Inflammatory macrophage treated with lipopolysaccharide for 1 hour (primary cell): Measurements from ENCODE around the gene NSUN5.
"Not testable (repeated sequence)": the region's sequence is repeated elsewhere in the genome, so short reads cannot be mapped to it uniquely, and the experiment has no call there.

ENCODE experiments used
- DNase-seq, 2 donors: peaks; one replicate each; pipeline ENCODE4 v3.0.0-alpha.2; 2020 to 2022

NSUN5 gene

DNA sequence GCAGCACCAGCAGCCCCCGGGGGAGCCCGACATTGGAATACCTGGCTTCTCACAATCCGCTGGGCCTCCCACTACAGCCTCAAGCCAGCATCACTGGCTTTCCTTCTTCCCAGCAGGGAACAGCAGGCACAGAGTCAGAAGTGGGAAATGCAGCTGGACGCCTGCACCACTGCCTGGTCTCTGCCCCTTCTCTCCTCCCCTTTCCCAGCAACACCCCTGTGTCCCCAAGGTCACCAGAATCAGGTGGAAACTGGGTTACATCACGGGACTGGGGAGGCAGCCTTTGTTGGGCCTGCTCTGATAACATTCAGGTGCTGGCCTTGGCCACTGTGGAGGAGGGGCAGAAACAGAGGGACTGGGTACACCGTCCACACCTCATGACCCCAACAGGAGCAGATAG, 16.8 kb upstream of the NSUN5 start:
- DNase-seq = not testable (repeated sequence)

DNA sequence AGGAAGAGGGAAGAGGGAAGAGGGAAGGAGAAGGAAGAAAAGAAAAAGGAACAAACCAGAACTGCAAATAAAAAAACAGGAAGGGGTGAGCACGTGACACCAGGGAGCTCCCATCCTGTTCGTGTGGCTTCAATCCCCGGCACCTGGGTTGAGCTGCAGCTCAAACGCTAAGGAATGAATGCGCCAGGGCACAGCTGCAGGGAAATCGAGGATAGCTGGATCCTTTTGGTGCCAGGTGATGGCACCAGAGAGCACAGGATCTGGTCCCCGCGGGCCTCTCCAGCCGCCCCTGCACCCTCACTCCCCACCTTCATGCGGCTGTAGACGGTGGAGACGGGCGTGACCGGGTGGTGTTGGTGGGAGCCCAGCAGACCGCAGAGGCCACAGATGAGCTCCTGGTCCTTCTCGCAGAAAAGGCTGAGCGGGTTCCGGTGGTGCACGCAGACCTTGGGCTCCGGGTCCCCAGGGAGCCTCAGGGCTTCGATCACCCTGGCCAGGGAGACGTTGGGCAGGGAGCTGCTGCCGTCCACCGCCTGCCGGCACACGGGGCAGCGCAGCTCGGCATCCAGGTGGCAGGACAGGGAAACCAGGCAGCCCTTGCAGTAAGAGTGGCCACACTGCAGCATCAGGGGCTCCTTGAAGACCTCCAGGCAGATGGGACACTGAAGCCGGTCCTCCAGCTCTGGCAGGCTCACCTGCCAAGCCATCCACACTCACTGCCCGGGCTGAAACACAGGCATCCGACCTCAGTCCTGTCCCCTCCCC, 15.6 kb upstream of the NSUN5 start:
- peak; percentile 16 to 31 for DNase-seq

DNA sequence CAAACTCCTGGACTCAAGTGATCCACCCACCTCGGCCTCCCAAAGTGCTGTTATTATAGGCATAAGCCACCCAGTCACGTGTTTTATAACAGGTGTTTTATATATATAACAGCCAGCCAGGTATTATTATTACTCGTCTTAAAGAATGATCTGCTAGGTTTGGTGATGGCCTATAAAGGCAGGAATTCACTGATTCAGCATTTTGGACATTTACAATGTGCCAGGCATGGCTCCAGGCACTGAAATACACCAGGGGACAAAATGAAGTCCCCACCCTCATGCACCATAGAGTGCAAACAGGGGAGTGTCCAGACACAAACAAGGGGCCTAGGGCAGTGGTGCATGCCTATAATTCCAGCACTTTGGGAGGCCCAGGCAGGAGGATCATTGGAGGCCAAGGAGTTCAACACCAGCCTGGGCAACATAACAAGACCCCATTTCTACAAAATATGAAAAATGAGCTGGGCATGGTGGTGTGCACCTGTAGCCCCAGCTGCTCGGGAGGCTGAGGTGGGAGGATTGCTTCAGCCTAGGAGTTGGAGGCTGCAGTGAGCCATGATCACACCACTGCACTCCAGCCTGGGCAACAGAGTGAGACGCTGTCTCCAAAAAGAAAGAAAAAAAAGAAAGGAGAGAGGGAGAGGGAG, 14.9 kb upstream of the NSUN5 start:
- not testable (repeated sequence) for DNase-seq

DNA sequence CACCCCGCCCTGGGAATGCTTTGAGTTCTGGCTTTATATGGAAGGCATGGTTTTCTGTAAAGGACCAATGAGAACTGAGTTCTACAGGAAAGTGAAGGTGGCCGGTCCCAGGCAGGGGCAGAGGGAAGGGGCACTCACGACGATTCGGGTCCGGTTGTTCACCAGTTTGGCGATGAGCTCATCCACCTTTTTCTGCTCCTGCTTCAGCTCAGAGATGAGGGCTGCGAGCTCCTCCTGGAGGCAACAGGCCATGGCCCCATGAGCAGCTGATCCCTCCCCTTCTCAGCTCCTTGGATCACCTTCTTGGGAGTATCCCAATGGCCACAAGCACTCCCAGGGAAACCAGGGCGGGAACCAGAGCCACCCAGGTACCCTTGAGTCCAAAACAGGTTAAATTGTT, 11.4 kb upstream of the NSUN5 start:
- DNase-seq = not testable (repeated sequence)

DNA sequence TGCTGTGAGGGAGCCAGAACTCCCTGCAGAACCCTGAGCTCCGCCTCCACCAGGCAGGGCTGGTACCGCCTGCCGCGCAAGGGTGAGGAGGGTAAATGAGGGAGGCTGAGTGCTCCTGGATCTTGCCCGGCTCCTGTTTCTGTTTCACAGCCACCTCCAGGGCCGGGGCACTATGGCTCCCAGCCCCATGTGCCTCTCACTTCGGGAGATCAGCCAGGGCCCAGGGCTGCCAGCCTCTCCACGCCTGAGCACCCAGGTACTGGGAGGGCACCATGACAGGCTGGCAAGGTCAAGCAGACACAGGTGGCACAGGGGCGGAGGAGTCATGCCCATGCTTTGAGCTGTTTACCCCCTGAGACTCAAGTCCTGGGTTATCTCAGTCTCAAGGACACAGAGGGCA, 10.9 kb upstream of the NSUN5 start:
- DNase-seq = not testable (repeated sequence)

DNA sequence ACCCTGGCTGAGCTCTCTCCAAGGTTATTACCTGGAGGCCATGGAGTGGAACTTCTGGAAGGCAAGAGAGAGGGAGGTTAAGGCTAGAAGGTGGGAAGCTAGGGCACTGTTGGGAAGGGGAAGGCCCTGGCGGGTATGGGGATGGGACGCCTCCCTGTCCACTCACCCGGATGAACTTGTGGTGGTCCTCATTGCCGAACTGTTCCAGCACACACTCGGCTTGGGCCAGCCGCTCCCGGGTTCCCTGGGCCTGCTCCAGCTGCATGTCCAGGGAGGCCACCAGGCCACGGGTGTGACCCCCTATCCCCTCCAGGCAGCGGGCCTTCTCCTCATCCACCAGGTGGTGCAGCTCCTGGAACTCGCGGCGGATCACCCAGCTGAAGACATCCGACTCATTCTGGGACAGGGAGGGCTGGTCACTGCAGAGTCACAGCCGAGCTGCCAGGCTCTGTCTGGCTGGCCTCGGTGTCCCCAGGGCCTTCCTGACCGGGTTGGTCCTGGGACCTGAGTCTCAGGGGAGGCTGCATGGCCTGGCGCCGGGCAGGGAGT, 10.1 kb upstream of the NSUN5 start:
- not testable (repeated sequence) for DNase-seq

DNA sequence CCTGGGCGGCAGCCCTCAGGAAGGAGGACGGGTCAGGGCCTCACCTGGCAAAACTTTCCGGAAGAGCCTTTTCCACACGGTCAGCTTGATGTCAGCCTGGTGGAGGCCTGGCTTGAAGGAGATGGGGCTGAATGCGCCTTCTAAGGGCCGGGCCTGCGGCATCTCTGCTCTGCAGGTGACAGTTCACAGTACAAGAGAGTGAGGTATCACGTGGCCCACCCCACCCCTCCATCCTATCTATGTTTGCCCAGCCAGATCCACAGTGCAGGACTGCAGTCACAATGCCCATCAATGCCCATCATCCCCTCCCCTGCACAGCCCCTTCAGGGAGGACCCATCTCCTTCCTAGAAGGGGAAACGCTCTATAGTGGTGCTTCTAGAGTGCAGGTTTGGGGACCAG, 7.9 kb upstream of the NSUN5 start:
- DNase-seq = no peak

DNA sequence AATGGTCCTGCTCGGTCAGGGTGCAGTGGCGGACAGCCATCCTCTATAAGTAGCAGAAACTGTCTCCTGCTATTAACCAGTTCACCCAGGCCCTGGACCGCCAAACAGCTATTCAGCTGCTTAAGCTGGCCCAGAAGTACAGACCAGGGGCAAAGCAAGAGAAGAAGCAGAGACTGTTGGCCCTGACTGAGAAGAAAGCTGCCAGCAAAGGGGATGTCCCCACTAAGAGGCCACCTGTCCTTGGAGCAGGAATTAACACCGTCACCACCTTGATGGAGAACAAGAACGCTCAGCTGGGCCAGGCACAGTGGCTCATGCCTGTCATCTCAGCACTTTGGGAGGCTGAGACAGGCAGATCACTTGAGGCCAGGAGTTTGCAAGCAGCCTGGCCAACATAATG, 5.6 kb upstream of the NSUN5 start:
- DNase-seq = no peak

DNA sequence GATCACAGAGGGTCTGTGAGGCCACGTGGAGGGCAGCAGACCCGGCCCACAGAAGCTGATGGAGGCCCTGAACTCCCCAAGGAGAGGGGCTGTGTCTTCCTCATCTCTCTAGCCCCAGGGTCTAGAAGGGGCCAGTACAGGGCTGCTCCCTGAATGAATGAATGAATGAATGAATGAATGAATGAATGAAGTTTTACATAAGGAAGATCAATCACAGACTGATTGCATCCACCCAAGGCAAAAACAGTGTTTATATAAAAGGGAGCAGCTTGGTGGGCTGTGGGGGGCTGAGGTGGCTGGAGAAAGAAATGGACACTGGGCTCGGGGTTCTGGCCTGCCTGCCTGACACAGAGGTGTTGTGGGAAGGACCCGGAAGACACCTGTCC, 4.9 kb upstream of the NSUN5 start:
- DNase-seq = no peak

DNA sequence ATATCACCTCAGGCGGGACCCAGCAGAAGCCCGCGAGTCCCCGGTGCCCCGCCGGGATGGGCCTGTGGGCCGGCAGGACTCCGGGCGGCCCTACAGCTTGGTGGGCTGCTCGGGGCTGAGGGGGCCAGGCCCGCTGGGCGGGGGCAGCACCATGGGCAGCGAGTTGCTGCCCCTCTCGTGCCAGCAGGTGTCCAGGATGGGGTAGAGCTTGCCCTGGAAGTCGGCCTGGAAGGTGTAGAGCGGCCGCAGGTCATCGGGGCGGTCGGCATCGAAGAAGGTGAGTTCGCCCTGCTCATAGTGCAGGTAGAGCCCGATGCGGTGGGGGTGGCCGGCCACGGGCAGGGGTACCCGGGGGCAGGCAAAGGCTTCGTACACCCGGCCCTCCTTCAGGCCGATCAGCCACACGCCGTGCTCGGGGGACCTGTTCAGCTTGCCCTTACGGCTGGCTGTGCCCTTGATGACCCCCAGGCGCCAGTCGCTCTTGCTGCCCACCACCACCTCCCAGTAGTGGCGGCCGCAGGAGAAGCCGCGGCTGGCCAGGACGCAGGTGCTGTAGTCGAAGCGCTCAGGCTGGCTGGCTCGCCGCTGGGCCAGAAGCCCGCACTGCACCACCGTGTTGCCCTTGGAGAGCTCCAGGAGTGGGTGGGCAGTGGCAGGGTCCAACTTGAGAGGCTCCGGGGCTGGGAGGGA, 4.3 kb upstream of the NSUN5 start:
- no peak for DNase-seq

DNA sequence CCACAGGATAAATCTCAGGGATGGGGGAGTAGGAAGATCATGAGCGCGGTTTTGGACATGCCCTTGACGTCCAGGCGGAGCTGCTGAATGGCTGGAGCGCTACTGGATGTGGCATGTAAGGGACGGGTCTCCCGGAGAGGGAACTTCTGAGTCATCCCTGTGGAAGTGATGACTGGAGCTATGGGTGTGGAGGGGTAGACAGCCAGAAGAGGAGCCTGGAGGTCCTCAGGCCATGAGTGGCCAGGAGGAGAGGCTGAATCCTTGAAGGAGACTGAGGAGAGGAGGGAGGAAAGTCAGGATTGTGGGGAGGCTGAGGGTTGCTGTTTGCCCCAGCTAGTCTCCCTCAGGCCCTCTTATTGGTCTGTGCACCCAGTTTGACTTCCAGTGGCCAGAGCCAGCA, 2.8 kb upstream of the NSUN5 start:
- DNase-seq = not testable (repeated sequence)

DNA sequence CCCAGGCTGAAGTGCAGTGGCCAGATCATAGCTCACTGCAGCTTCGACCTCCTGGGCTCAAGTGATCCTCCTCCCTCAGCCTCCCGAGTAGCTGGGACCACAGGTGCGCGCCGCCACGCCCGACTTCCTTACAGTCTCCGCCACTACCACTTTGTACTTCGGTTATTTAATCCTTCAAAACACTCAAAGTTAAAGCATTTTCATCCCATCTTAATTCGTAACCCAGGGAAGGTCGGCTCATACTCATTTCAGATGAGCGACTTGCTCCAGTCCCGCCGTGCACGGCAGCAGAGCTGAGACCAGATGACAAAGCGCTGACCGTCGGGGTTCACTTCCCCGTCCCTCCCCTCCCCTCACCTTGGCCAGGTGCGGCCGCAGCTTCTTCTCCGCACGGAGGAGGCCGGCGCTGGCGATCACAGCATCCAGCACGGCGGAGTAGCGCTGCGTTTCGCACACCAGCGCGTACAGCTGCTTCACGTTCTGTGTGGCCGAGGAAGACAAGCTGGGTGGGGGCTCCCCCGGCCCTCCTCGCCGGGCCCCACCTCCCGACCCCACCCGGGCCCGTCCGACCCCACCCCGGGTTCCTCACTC, 457 bp downstream of the NSUN5 start:
- DNase-seq = no peak

DNA sequence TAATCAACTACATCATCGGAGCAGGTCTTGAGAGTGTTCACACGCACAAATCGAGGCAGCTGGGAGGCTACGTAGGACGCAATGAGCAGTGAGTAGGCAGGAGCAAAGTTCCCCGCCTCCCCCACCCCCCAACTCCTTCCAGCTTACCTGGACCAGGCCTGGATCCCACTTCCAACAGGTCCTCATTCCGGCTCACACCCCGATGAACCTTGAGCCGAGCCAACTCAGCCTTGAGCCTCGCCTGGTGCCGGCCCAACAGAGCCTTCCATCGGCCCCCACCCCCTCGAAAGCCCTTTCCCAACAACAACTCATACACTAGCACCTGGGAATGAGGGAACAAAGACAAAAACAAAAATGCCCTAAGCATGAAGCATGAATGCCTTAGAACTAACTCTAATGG, 1.2 kb downstream of the NSUN5 start:
- no peak for DNase-seq

DNA sequence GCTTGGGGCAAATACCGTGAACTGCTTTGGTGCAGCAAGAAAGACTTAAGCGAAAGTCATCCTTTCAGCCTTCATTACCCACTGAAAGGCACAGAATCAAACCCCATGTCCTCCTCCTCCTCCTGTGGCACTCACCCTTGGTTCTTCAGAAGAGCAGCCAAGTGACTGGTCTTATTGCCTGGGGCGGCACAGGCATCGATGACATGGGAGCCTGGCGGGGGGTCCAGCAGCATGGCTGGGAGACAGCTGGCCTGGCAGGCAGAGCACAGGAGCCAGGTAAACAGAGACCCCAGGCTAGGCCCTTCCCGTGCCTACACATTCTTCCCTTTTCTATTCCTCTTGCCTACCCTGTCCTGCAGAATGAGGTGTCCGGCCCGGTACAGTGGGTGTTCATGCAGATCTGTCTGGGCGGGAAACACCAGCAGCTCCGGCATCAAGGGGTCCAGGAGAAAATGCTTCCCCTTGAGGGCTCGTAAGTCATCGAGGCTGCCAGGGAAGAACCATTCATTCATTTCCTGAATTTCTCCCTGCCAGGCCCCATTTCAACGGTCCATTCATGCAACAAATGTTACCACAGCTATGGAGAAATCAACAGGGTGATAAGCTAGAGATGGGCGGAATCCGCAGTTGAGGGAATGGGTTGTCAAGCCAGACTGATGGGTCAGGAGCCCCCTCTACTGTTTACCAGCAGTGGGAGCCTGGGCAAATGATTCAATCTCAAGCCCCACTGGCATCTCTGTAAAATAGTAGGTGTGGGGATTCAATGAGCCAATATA, 3.8 kb downstream of the NSUN5 start:
- peak in 1 of 2 donors; percentile 20 for DNase-seq

DNA sequence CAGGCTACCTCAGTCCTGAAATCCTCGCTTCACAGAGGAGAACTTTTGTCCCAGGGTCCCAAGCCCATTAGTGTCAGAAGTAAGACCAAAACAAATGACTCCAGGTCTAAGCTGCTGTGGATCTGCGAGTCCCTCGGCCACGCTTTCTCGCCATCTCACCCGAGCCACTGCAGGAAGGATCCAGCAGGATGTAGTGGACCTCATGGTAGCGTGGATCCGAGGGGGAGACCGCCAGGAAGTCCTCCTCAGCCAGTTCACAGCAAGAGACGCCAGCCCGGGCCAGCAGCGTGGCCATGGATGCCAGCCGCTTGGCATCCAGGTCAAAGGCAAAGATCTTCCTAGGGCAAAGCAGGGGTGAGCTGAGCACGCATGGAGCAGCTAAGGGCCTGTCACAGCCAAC, 4.6 kb downstream of the NSUN5 start:
- no peak for DNase-seq

DNA sequence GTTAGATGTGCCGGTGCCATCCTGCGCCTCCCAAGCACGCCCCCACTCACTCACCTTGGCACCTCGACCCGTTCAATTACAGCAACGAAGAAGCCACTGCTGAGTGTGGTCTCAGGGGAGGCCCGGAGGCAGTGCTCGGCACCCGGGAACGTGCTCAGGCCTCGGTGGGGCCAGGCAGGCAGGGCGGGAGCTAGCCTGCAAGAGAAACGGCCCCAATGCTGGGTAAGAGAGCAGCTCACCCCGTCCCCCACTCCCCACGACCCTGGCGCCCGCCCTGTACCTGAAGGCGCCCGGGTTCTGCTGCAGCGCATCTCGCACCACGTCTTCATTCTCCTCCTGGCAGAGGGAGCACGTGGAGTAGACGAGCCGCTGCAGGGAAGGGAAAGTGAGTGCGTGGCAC, 5.1 kb downstream of the NSUN5 start:
- DNase-seq = no peak

DNA sequence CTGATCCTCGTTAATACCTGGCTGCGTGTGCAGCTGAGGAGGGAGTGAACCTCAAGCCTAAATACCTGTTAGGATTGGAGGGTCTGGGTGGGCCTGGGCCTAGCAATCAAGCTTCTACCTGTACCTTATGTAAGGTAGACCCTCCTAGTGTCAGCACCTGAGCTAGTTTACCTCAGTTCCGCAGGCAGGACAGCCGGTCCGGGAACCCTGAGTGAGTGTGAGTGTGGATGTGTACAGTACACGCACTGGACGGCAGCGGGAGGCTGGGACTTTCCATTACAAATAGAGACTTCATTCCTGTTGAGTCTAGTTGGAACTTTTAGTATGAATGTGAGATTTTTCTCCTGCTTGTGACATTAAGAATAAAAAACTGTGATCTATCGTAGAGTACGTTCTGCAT, 5.8 kb downstream of the NSUN5 start:
- DNase-seq = not testable (repeated sequence)

DNA sequence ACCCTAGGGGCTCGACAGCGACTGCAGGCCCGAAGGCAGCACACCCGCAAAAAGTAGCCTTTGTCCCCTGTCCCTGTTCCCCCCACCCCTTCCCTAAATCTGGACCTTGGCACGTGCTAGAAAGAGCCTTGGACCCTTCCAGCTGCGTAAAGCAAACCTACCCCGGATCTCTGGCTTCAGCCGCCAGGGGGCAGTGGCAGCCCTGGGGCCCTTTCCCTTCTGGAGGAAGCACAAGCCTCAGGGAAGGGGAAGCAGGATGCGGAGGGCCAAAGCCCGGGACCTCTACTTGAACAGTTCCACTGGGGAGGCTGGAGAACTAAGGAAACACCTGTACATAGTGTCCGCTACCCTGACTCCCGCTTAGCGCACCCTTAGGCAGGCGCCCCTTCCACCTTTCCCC, 7.5 kb downstream of the NSUN5 start:
- DNase-seq = not testable (repeated sequence)

DNA sequence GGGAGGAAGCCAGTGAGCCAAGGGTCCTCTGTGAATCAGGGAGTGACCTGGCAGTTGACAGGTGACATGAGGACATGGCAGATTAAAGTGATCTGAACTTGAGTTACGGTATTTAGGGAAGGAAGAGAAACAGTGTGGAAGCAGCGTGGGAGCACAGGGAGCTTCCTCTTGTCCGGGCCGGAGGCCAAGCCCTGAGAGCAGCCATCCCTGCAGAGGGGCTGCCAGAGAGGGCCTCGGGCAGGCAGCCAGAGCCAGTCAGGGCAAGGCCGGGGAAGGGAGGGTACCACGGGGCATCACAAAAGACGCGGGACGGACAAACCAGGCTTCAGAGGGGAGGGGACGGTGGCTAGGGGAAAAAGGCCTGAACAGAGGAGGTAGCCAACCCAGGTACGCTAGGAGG, 8.8 kb downstream of the NSUN5 start:
- not testable (repeated sequence) for DNase-seq

DNA sequence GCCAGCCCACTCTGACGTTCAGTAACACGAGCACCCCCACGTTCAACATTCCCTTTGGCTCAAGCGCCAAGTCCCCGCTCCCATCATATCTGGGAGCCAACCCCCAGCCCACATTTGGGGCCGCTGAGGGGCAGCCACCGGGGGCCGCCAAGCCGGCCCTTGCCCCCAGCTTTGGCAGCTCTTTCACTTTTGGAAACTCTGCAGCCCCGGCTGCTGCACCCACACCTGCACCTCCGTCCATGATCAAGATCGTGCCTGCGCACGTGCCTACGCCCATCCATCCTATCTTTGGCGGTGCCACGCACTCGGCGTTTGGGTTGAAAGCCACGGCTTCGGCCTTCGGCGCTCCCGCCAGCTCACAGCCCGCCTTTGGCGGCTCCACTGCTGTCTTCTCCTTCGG, 10.9 kb downstream of the NSUN5 start:
- not testable (repeated sequence) for DNase-seq

DNA sequence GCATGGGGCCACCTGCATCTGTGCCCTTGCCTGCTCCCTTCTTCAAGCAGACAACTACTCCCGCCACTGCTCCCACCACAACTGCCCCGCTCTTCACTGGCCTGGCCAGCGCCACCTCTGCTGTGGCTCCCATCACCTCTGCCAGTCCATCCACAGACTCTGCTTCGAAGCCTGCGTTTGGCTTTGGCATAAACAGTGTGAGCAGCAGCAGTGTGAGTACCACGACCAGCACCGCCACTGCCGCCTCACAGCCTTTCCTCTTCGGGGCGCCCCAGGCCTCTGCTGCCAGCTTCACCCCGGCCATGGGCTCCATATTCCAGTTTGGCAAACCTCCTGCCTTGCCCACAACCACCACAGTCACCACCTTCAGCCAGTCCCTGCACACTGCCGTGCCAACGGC, 11.4 kb downstream of the NSUN5 start:
- not testable (repeated sequence) for DNase-seq

DNA sequence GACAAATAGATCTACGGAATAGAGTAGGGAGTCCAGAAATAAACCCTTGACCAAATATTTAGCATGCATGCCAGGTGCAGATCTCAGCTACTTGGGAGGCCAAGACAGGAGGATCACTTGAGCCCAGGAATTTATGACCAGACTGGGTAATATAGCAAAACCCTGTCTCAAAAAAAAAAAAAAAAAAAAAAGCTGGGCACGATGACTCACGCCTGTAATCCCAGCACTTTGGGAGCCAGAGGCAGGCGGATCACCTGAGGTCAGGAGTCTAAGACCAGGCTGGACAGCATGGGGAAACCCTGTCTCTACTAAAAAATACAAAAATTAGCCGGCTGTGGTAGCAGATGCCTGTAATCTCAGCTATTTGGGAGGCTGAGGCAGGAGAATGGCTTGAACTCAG, 31.4 kb downstream of the NSUN5 start:
- not testable (repeated sequence) for DNase-seq

DNA sequence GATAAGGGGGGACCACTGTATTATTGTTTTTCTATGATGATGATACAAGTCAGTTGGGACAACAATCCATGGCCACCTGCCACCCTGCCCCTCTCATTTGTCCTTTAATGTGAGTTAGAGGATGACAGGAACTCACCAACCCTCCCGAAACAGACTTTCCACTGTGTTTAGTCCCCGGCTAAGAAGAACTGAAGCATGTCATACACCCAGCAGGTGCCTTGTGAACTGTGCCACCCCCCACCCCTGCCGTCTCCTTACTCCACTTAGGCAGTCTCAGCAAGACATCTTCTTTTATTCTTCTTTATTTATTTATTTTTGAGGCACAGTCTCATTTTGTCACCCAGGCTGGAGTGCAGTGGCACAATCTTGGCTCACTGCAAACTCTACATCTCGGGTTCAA, 40.8 kb downstream of the NSUN5 start:
- not testable (repeated sequence) for DNase-seq
